ENCODE data around the gene ADAP1. TPM values are rescaled to one million over a fixed set of nuclear protein-coding genes. Genes with fewer than 3 reads are reported as not detected.

The ADAP1 gene
- total RNA-seq, 4 donors from 2014 or later, result 44.8 to 106 (median 60.1) TPM

- H3K4me3 ChIP-seq, result no peak overlapping the region
- H3K27me3 ChIP-seq, result no peaks in the 10 kb centered on the region
- H3K4me1 ChIP-seq, result peaks cover 0 to 20% (median 0%) of the 10 kb centered on the region in 3 donors
- peaks cover 0 to 80% of the 10 kb centered on the region in 2 donors for H3K36me3 ChIP-seq
- TF ChIP-seq POLR2AphosphoS5 (IDR thresholded peaks at IDR 0.05) (no peak), EP300 (IDR thresholded peaks at IDR 0.05) (no peak), POLR2A (IDR thresholded peaks at IDR 0.05) (no peak)
- ATAC-seq, result no peak
- 88 to 94% methylated on average over 3 to 6 of the region's 18 CpGs for WGBS, 2 donors (ENCODE audit: low coverage in 1 of 2)
- no peaks in the 10 kb centered on the region for H3K9me3 ChIP-seq
- no peak overlapping the region for H3K27ac ChIP-seq
Observed at GRCh38 chr7:889391-889790, 65.1 kb downstream of the ADAP1 start.

- peaks cover 0 to 24% (median 4%) of the 10 kb centered on the region in 3 donors for H3K4me1 ChIP-seq
- no peaks in the 10 kb centered on the region for H3K27me3 ChIP-seq
- H3K4me3 ChIP-seq, result no peak overlapping the region
- no peak overlapping the region for H3K27ac ChIP-seq
- no peak for ATAC-seq
- no peaks in the 10 kb centered on the region for H3K9me3 ChIP-seq
- peaks cover 0 to 76% of the 10 kb centered on the region in 2 donors for H3K36me3 ChIP-seq
- TF ChIP-seq EP300 (IDR thresholded peaks at IDR 0.05) (no peak), POLR2A (IDR thresholded peaks at IDR 0.05) (no peak), POLR2AphosphoS5 (IDR thresholded peaks at IDR 0.05) (no peak)
- TF ChIP-seq, protein P1, sequence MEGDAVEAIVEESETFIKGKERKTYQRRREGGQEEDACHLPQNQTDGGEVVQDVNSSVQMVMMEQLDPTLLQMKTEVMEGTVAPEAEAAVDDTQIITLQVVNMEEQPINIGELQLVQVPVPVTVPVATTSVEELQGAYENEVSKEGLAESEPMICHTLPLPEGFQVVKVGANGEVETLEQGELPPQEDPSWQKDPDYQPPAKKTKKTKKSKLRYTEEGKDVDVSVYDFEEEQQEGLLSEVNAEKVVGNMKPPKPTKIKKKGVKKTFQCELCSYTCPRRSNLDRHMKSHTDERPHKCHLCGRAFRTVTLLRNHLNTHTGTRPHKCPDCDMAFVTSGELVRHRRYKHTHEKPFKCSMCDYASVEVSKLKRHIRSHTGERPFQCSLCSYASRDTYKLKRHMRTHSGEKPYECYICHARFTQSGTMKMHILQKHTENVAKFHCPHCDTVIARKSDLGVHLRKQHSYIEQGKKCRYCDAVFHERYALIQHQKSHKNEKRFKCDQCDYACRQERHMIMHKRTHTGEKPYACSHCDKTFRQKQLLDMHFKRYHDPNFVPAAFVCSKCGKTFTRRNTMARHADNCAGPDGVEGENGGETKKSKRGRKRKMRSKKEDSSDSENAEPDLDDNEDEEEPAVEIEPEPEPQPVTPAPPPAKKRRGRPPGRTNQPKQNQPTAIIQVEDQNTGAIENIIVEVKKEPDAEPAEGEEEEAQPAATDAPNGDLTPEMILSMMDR (IDR thresholded peaks at IDR 0.05), result no peak
- 20 to 30% methylated on average over 1 to 2 of the region's 15 CpGs for WGBS, 2 donors (ENCODE audit: low coverage in 1 of 2)
Observed at GRCh38 chr7:889025-889390, 65.5 kb downstream of the ADAP1 start.

DNA sequence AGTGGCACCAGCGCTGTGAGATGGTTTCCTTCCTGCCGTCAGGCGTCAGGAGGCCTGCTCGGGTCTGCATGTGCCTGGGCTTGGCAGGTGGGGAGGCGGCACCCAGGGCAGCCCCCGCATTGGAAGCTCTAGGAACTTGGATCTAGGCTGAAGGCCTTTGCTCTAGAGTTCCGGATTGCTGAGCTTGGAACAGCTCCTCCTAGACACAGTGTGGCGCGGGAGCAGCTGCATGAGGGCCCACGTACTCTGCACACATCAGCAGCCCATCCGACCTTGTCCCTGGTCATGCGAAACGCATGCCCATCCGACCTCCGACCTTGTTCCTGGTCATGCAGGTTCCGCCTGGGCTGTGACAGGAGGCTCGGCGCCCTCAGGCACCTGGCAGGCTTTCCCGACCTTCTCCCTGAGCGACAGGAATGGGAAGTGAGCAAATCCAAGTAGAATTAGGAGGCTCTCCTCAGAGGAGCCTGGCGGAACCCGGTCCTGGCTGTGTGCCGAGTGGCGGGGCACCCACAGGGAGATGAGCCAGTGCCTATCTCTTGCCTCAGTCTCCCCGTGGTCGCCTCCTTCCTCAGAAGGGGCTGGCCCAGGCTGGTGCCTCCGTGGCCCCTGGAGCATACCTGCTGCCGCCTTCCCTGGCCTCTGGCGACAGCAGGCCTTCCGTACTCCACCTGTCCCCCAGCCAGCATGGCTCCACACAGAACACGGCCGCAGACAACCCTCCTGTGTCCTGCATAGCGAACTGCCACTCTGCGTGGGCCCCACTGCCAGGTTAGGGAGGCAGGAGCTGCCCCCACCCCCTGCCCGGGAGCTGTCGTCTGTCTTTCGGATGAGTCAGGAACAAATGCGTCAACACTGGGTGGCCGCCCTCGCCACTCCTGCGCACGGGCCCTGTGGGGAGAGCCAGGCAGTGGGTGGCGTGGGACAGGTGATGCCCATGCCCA, 66.1 kb downstream of the ADAP1 start:
- no peak overlapping the region for H3K4me3 ChIP-seq
- TF ChIP-seq POLR2AphosphoS5 (IDR thresholded peaks at IDR 0.05) (no peak), POLR2A (IDR thresholded peaks at IDR 0.05) (no peak), EP300 (IDR thresholded peaks at IDR 0.05) (no peak)
- TF ChIP-seq, protein P1 (IDR thresholded peaks at IDR 0.05), result no peak
- H3K9me3 ChIP-seq, result no peaks in the 10 kb centered on the region
- ATAC-seq, result no peak
- 92 to 100% methylated on average over 1 to 13 of the region's 43 CpGs for WGBS, 2 donors (ENCODE audit: low coverage in 1 of 2)
- H3K36me3 ChIP-seq, result peaks cover 0 to 70% of the 10 kb centered on the region in 2 donors
- H3K27ac ChIP-seq, result no peak overlapping the region
- H3K4me1 ChIP-seq, result peaks cover 0 to 31% (median 7%) of the 10 kb centered on the region in 3 donors
- no peaks in the 10 kb centered on the region for H3K27me3 ChIP-seq

DNA sequence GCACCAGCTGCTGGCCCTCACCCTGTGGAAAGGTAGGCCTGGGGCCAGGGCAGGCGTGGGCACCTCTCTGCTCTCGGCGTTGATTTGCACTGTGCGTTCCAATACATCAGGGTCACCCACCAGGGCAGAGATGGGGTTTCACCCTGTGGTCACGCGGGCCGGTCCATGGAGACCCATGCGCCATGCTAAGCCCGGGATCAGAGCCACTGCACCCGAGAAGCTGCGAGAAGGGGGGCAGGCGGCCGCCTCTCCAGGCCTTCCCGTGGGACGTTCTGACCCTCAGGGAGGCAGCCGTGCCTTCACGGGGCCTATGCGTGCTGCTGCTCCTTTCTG, 67.0 kb downstream of the ADAP1 start:
- H3K4me1 ChIP-seq, result peaks cover 0 to 40% (median 13%) of the 10 kb centered on the region in 3 donors
- H3K27me3 ChIP-seq, result no peaks in the 10 kb centered on the region
- no peak for ATAC-seq
- WGBS, 2 donors (ENCODE audit: low coverage in 1 of 2), result no CpG with 5 or more reads among the region's 18 CpGs
- peaks cover 0 to 61% of the 10 kb centered on the region in 2 donors for H3K36me3 ChIP-seq
- H3K4me3 ChIP-seq, result no peak overlapping the region
- no peaks in the 10 kb centered on the region for H3K9me3 ChIP-seq
- H3K27ac ChIP-seq, result no peak overlapping the region
- TF ChIP-seq POLR2AphosphoS5 (IDR thresholded peaks at IDR 0.05) (no peak), EP300 (IDR thresholded peaks at IDR 0.05) (no peak), POLR2A (IDR thresholded peaks at IDR 0.05) (no peak)
- TF ChIP-seq, protein P1 (IDR thresholded peaks at IDR 0.05), result no peak

DNA sequence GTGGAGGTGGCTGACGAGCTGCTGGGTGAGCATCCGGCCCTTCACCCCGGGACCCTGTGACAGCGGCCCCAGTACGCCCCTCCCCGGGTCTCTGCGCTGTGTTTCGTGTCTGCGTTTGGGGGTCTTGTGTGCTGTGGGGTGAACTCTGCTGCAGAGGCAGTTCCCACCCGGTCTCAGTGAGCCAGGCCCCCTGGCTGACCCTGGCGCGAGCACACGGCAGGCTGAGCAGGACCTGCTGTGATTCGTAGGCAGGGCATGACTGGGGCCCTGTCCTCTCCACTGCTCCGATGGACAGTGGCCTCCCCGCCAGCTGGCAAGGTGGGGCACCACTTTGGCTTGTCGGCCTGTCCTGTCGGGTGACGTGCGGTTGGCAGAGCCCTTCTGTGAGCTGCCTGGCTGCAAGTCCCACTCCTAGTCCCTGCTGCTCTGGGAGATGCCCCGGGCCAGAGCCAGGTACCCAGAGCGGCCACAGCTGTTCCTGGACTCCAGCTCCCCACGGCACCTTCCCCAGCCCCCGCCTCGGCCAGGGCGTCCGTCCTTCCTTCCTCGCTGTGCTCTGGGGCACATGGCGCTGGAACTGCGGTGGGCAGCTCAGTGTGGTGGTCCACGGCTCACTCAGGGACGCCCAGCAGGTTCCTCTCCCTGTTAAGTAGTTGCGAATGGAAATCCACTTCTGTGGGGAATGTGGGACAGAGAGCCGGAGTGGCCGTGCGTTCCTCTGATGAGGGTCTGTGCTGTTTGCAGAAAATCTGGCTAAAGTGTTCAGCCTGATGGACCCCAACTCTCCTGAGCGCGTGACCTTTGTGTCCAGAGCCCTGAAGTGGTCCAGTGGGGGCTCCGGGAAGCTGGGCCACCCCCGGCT, 67.6 kb downstream of the ADAP1 start:
- Histone ChIP-seq H3K4me1 (peaks cover 0 to 46% (median 13%) of the 10 kb centered on the region in 3 donors), H3K36me3 (peaks cover 0 to 55% of the 10 kb centered on the region in 2 donors), H3K27me3 (no peaks in the 10 kb centered on the region), H3K9me3 (no peaks in the 10 kb centered on the region), H3K27ac (no peak overlapping the region), H3K4me3 (no peak overlapping the region)
- no peak for ATAC-seq
- WGBS, 2 donors (ENCODE audit: low coverage in 1 of 2), result no CpG with 5 or more reads among the region's 40 CpGs
- TF ChIP-seq POLR2AphosphoS5 (IDR thresholded peaks at IDR 0.05) (no peak), POLR2A (IDR thresholded peaks at IDR 0.05) (no peak), EP300 (IDR thresholded peaks at IDR 0.05) (no peak)
- TF ChIP-seq, protein P1 (IDR thresholded peaks at IDR 0.05), result no peak

Data from gastroesophageal sphincter (tissue), 4 donors.